Panc1 (cell line): ENCODE data around the gene TXNDC2. TPM values are rescaled to one million over a fixed set of nuclear protein-coding genes. Genes with fewer than 3 reads are reported as not detected.

Experiments used
- ATAC-seq: fragments of 200-7000 bp; cut with Tn5 transposase; 2 replicates; pipeline ENCODE4 v1.9.1; 2020; ENCODE audit warnings: mild to moderate bottlenecking, moderate library complexity
- BruUV-seq: library from RNA; stranded (reverse); fragments of 400-500 nt; replicated peaks from 2 replicates; lab custom pipeline; 2021; lab: Mats Ljungman, UMichigan
- CTCF ChIA-PET: fragments of 300-600 bp; sonication (Branson Sonifier 250); formaldehyde crosslinking; loops from one replicate; lab custom pipeline; 2022; ENCODE audit warnings: antibody characterized with exemption; lab: Charles Lee
- POLR2A ChIA-PET: fragments of 300-600 bp; sonication (Branson Sonifier 250); formaldehyde crosslinking; loops from one replicate; lab custom pipeline; 2022; ENCODE audit warnings: antibody characterized with exemption; lab: Charles Lee
- DNase-seq: peaks from one replicate; pipeline ENCODE4 v3.0.0-alpha.2; 2010; ENCODE audit warnings: low read depth, low spot score
- H3K27ac ChIP-seq: 2 replicates; pipeline ENCODE4 v1.5.1; 2011; ENCODE audit warnings: mild to moderate bottlenecking, low read length, inconsistent platforms
- H3K27me3 ChIP-seq: fragments of 200-500 bp; sonication (Bioruptor generic); 2 replicates; pipeline ENCODE4 v1.6.0; 2014; ENCODE audit warnings: low read length, inconsistent platforms; ENCODE audit not compliant: control insufficient read depth, insufficient read depth
- H3K36me3 ChIP-seq: fragments of 200-500 bp; sonication (Bioruptor generic); 2 replicates; pipeline ENCODE4 v1.5.1; 2014; ENCODE audit warnings: inconsistent platforms, mild to moderate bottlenecking, low read length, moderate library complexity; ENCODE audit not compliant: control insufficient read depth, insufficient read depth
- H3K4me1 ChIP-seq: 2 replicates; pipeline ENCODE4 v1.5.1; 2011; ENCODE audit warnings: inconsistent platforms, mild to moderate bottlenecking, low read length, moderate library complexity; ENCODE audit not compliant: control insufficient read depth, insufficient read depth
- H3K4me3 ChIP-seq, 2 experiments: 2 replicates each; pipeline ENCODE4 v1.5.1; 2011 to 2012; ENCODE audit warnings: low read depth in 2 of 2, low read length in 2 of 2, mild to moderate bottlenecking in 2 of 2, inconsistent platforms in 1 of 2, moderate library complexity in 1 of 2
- H3K9me3 ChIP-seq: fragments of 200-500 bp; sonication (Bioruptor generic); 2 replicates; pipeline ENCODE4 v1.5.1; 2014; ENCODE audit warnings: low read depth, mild to moderate bottlenecking, inconsistent platforms, low read length, moderate library complexity; ENCODE audit not compliant: control insufficient read depth, insufficient read depth
- POLR2AphosphoS5 ChIP-seq: IDR thresholded peaks from 2 replicates; pipeline ENCODE4 v1.6.1; 2012; ENCODE audit warnings: mild to moderate bottlenecking, low read depth, low read length, moderate library complexity
- REST ChIP-seq, 2 experiments: IDR thresholded peaks; 2 replicates each; pipeline ENCODE4 v1.6.1; 2011 to 2012; ENCODE audit warnings: low read depth in 2 of 2, control low read depth in 1 of 2, low read length in 1 of 2, mild to moderate bottlenecking in 1 of 2, moderate library complexity in 1 of 2; ENCODE audit not compliant: insufficient read depth in 1 of 2
- SIN3A ChIP-seq: IDR thresholded peaks from 2 replicates; pipeline ENCODE4 v1.6.1; 2012; ENCODE audit warnings: low read depth, mild to moderate bottlenecking, low read length, moderate library complexity, borderline replicate concordance; ENCODE audit not compliant: insufficient read depth
- TCF7L2 ChIP-seq: IDR thresholded peaks from 2 replicates; pipeline ENCODE4 v1.6.1; 2011; ENCODE audit warnings: mild to moderate bottlenecking, low read depth, low read length, inconsistent platforms
- in situ Hi-C: cut with HindIII; loops from 2 replicates; pipeline ENCODE4 v1.10.0; 2016; ENCODE audit warnings: low sequenced_read_pairs, low pct_unique_long_range_greater_than_20kb
- intact Hi-C: fragments of 100-400 bp; cut with micrococcal nuclease; formaldehyde crosslinking; loops from one replicate; pipeline ENCODE4 v1.10.0; 2022; ENCODE audit not compliant: unreplicated experiment
- total RNA-seq: library from RNA; stranded (reverse); gene quantifications from one replicate; pipeline ENCODE4 v1.2.1, GENCODE V29; 2021; ENCODE audit not compliant: unreplicated experiment
- TF ChIP-seq, protein P1 (sequence below): fragments of 450-650 bp; IDR thresholded peaks from 2 replicates; pipeline ENCODE4 v1.5.1; 2017; ENCODE audit warnings: mild to moderate bottlenecking

Gene TXNDC2
- total RNA-seq, 1 experiment from 2014 or later, result 0.90 TPM

DNA sequence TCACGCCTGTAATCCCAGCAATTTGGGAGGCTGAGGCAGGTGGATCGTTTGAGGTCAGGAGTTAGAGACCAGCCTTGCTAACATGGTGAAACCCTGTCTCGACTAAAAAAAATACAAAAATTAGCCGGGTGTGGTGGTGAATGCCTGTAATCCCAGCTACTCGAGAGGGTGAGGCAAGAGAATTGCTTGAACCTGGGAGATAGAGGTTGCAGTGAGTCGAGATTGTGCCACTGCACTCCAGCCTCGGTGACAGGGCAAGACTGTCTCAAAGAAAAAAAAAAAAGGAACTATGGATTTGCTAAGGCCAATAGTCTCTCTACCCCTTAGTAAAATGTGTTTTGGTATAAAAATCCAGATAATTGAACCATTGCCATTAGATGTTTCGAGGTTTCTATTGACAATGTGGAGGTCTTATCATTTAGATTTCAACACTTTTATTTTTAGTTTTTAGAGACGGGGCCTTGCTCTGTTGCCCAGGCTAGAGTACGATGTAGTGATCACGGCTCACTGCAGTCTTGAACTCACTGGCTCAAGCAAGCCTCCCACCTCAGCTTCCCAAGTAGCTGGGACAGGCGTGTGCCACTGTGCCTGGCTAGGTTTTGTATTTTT lies 1.1 kb upstream of the TXNDC2 start:
- intact Hi-C loops, result no loop called here
- no TSS peak for BruUV-seq
- DNase-seq (no peak), ATAC-seq (no peak)
- H3K4me3 ChIP-seq, result no peak overlapping the region
- ChIA-PET CTCF (no interaction called here), POLR2A (no interaction called here)
- no peaks in the 10 kb centered on the region for H3K27me3 ChIP-seq
- TF ChIP-seq, protein P1, sequence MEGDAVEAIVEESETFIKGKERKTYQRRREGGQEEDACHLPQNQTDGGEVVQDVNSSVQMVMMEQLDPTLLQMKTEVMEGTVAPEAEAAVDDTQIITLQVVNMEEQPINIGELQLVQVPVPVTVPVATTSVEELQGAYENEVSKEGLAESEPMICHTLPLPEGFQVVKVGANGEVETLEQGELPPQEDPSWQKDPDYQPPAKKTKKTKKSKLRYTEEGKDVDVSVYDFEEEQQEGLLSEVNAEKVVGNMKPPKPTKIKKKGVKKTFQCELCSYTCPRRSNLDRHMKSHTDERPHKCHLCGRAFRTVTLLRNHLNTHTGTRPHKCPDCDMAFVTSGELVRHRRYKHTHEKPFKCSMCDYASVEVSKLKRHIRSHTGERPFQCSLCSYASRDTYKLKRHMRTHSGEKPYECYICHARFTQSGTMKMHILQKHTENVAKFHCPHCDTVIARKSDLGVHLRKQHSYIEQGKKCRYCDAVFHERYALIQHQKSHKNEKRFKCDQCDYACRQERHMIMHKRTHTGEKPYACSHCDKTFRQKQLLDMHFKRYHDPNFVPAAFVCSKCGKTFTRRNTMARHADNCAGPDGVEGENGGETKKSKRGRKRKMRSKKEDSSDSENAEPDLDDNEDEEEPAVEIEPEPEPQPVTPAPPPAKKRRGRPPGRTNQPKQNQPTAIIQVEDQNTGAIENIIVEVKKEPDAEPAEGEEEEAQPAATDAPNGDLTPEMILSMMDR, result no peak
- no peak for TF ChIP-seq TCF7L2
- no peak for TF ChIP-seq POLR2AphosphoS5
- TF ChIP-seq REST (IDR thresholded peaks at IDR 0.05; ENCODE audit: insufficient read depth in 1 of 2, low read depth in 2 of 2, low read length in 1 of 2), result no peak
- no peak for TF ChIP-seq SIN3A
- H3K9me3 ChIP-seq, result no peaks in the 10 kb centered on the region
- H3K27ac ChIP-seq, result no peak overlapping the region
- H3K36me3 ChIP-seq, result no peaks in the 10 kb centered on the region
- no peaks in the 10 kb centered on the region for H3K4me1 ChIP-seq
- in situ Hi-C loops, result no loop called here

DNA sequence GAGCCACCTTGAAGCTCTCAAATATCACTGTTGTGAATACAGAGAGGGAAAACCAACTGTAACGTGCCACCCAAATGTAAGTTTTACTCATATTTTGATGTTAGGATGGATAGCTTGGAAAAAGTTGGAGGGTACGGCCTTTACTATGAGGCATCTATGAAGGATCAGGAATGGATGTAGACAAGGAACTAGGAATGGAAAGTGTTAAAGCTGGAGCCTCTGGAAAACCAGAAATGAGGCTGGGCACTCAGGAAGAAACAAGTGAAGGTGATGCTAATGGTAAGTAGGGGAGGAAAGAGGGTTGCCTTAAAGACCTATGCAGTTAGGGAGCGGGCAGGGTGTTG lies 204 bp downstream of the TXNDC2 start:
- ChIA-PET CTCF (no interaction called here), POLR2A (no interaction called here)
- no peak overlapping the region for H3K27ac ChIP-seq
- in situ Hi-C loops, result no loop called here
- H3K4me1 ChIP-seq, result no peaks in the 10 kb centered on the region
- no TSS peak for BruUV-seq
- H3K4me3 ChIP-seq, result no peak overlapping the region
- intact Hi-C loops, result no loop called here
- no peak for ATAC-seq
- TF ChIP-seq, protein P1, result no peak
- TF ChIP-seq REST (IDR thresholded peaks at IDR 0.05; ENCODE audit: insufficient read depth in 1 of 2, low read depth in 2 of 2, low read length in 1 of 2) (no peak), POLR2AphosphoS5 (no peak), SIN3A (no peak), TCF7L2 (no peak)
- DNase-seq, result no peak
- no peaks in the 10 kb centered on the region for H3K27me3 ChIP-seq
- H3K36me3 ChIP-seq, result no peaks in the 10 kb centered on the region
- H3K9me3 ChIP-seq, result no peaks in the 10 kb centered on the region
